ENCODE data around the gene IL5.
A peak's percentile ranks its signal among the peaks of the same experiment; 100 is the strongest.
"Not testable (repeated sequence)": the region's sequence is repeated elsewhere in the genome, so short reads cannot be mapped to it uniquely, and the experiment has no call there.

The IL5 gene

GRCh38 chr5:132543472-132544201 is at the start of gene IL5:
Gene IL5, minus strand, starts transcription at chr5:132543522. Its CDS starts 44 bp downstream, at chr5:132543478.
- no peak for DNase-seq

GRCh38 chr5:132592521-132592920 is 49.2 kb upstream of the IL5 start:
- no peak for DNase-seq

- DNase-seq = no peak
These were observed 47.8 kb upstream of the IL5 start for GRCh38 chr5:132591145-132591544.

GRCh38 chr5:132589467-132589866 is 46.1 kb upstream of the IL5 start:
- no peak for DNase-seq

GRCh38 chr5:132586063-132586462 is 42.7 kb upstream of the IL5 start:
- DNase-seq = no peak

- not testable (repeated sequence) for DNase-seq
These were observed 41.2 kb upstream of the IL5 start for GRCh38 chr5:132584560-132584959.

GRCh38 chr5:132576123-132576522 is 32.8 kb upstream of the IL5 start:
- DNase-seq = no peak

GRCh38 chr5:132566657-132567056 is 23.3 kb upstream of the IL5 start:
- DNase-seq = no peak

- DNase-seq = not testable (repeated sequence)
These were observed 21.2 kb upstream of the IL5 start for GRCh38 chr5:132564555-132564954.

- no peak for DNase-seq
These were observed 18.3 kb upstream of the IL5 start for GRCh38 chr5:132561601-132562000.

- DNase-seq = no peak
These were observed 16.2 kb upstream of the IL5 start for GRCh38 chr5:132559383-132560060.

- no peak for DNase-seq
These were observed 14.3 kb upstream of the IL5 start for GRCh38 chr5:132557478-132558172.

GRCh38 chr5:132556763-132557477 is 13.6 kb upstream of the IL5 start, which contains the start of gene RAD50:
Gene RAD50, plus strand, starts transcription at chr5:132556977. Its CDS starts 348 bp downstream, at chr5:132557325.
- peak; percentile 91 for DNase-seq

- no peak for DNase-seq
These were observed 12.9 kb upstream of the IL5 start for GRCh38 chr5:132556153-132556762.

GRCh38 chr5:132549576-132549975 is 6.3 kb upstream of the IL5 start:
- no peak for DNase-seq

- DNase-seq = not testable (repeated sequence)
These were observed 5.5 kb upstream of the IL5 start for GRCh38 chr5:132548834-132549233.

- no peak for DNase-seq
These were observed 3.9 kb upstream of the IL5 start for GRCh38 chr5:132547269-132547668.

- DNase-seq = no peak
These were observed 2.8 kb upstream of the IL5 start for GRCh38 chr5:132546108-132546507.

- DNase-seq = no peak
These were observed 2.6 kb downstream of the IL5 start for GRCh38 chr5:132540764-132541163.

- DNase-seq = no peak
These were observed 3.2 kb downstream of the IL5 start for GRCh38 chr5:132540149-132540548.

- no peak for DNase-seq
These were observed 3.6 kb downstream of the IL5 start for GRCh38 chr5:132539716-132540115.

GRCh38 chr5:132530946-132531345 is 12.4 kb downstream of the IL5 start:
- DNase-seq = no peak

Measured in CD4-positive, alpha-beta T cell treated with Interferon gamma for 1 hour (primary cell).